Tibial artery (tissue), 4 donors: Measurements from ENCODE around the gene TAGLN2.

Experiments used
- DNase-seq, 2 donors: peaks; one replicate each; pipeline ENCODE4 v3.0.0-alpha.2; 2019
- H3K27ac ChIP-seq, 2 donors: fragments of 200-600 bp; sonication (generic) in 1 of 2; 1 replicate in 1 of 2; 2 replicates in 1 of 2; pipeline ENCODE4 v1.5.1; 2018 to 2019; ENCODE audit warnings: mild to moderate bottlenecking in 1 of 2
- H3K27me3 ChIP-seq, 2 donors: fragments of 200-600 bp; sonication (generic) in 1 of 2; one replicate each; pipeline versions ENCODE4 v1.5.1 to v1.6.0; 2016 to 2019
- H3K36me3 ChIP-seq, 3 donors: fragments of 200-600 bp; sonication (generic) in 2 of 3; one replicate each; pipeline ENCODE4 v1.5.1; 2016 to 2019; ENCODE audit warnings: mild to moderate bottlenecking in 2 of 3
- H3K4me1 ChIP-seq, 4 donors: fragments of 200-600 bp; sonication (generic) in 2 of 4; 1 replicate in 3 of 4; 2 replicates in 1 of 4; pipeline ENCODE4 v1.5.1; 2016 to 2019
- H3K4me3 ChIP-seq, 2 donors: fragments of 200-600 bp; sonication (generic) in 1 of 2; 1 replicate in 1 of 2; 2 replicates in 1 of 2; pipeline ENCODE4 v1.5.1; 2018 to 2019; ENCODE audit warnings: mild to moderate bottlenecking in 2 of 2
- H3K9me3 ChIP-seq, 3 donors: fragments of 200-600 bp; sonication (generic) in 1 of 3; one replicate each; pipeline ENCODE4 v1.5.1; 2016 to 2019
- intact Hi-C: fragments of 100-400 bp; cut with DNase I; formaldehyde crosslinking; loops from one replicate; pipeline ENCODE4 v1.15.0; 2023; ENCODE audit warnings: low total_unique reads
- TF ChIP-seq, protein P1 (sequence below), 2 experiments: fragments of 200-600 bp in 1 of 2; fragments of 450-650 bp in 1 of 2; IDR thresholded peaks; one replicate each; pipeline ENCODE4 v1.5.1; 2017 to 2019; ENCODE audit warnings: antibody characterized with exemption in 2 of 2, mild to moderate bottlenecking in 1 of 2, moderate library complexity in 1 of 2

Gene TAGLN2

DNA sequence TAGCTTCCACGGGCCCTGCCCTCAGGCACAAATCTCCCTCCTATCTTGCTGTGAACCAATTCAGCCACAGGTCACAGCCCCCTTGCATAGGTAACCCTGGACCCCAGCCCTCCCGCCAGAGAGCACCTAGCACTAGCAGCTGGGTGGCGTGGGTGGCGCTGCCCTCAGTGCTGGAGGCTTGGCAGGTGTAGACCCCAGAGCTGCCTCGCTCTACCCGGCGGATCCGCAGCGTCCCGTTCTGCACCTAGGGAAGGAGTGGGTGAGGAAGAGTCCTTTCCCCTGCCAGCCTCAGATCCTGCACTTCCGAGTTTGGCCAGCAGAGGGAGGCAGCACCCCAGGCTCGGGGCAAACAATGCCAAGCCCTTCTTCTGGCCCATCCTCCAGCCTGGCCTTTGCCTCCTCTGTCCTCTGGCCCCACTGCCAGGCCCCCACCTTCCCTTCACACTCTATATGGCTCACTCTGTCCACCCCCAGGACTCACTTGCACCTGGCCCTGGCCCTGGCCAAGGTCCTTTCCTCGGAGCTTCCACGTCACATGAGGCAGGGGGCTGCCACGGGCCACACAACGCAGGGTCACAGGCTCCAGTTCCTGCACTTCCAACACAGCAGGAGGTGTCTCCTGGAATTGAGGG lies 11.1 kb upstream of the TAGLN2 start:
- TF ChIP-seq, protein P1, sequence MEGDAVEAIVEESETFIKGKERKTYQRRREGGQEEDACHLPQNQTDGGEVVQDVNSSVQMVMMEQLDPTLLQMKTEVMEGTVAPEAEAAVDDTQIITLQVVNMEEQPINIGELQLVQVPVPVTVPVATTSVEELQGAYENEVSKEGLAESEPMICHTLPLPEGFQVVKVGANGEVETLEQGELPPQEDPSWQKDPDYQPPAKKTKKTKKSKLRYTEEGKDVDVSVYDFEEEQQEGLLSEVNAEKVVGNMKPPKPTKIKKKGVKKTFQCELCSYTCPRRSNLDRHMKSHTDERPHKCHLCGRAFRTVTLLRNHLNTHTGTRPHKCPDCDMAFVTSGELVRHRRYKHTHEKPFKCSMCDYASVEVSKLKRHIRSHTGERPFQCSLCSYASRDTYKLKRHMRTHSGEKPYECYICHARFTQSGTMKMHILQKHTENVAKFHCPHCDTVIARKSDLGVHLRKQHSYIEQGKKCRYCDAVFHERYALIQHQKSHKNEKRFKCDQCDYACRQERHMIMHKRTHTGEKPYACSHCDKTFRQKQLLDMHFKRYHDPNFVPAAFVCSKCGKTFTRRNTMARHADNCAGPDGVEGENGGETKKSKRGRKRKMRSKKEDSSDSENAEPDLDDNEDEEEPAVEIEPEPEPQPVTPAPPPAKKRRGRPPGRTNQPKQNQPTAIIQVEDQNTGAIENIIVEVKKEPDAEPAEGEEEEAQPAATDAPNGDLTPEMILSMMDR (IDR thresholded peaks at IDR 0.05): peak; percentile 95 to 99
- no peaks in the 10 kb centered on the region for H3K36me3 ChIP-seq
- DNase-seq: peak in 1 of 2 donors; percentile 51
- peaks cover 0 to 37% of the 10 kb centered on the region in 2 donors for H3K27me3 ChIP-seq
- no peak overlapping the region for H3K27ac ChIP-seq
- H3K9me3 ChIP-seq: no peaks in the 10 kb centered on the region
- no peak overlapping the region for H3K4me3 ChIP-seq
- intact Hi-C loops: loop anchor here (5.0 kb wide), 1 partner anchor 71 kb away; no protein-coding TSS in a partner anchor
- H3K4me1 ChIP-seq: peaks cover 0 to 15% (median 4%) of the 10 kb centered on the region in 4 donors

DNA sequence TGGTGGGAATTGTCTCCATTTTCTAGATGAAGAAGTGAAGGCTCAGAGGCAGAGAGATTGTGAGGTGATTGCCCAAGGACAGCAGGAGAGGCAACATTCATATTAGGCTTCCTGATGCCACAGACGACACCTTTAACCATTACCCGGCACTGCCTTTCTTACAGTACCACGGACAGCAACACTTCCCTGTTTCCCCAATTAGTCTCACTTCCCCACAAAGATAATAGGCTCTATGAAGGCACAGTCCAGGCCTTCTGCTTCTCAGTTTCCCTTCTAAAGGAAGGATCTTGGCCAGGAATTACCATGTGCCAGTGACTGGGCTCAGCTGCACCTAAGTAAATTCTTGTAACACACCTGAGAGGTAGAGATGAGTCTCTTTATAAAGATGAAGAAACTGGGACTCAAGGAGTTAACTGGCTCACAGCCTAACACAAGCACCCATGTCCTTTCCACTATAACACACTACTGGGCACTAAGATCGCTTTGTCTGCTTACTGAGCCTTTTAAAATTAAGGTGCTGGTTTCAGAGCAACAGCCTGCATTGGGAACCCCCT lies 10.5 kb upstream of the TAGLN2 start:
- Histone ChIP-seq H3K27ac (no peak overlapping the region), H3K9me3 (no peaks in the 10 kb centered on the region), H3K4me3 (no peak overlapping the region), H3K27me3 (peaks cover 0 to 32% of the 10 kb centered on the region in 2 donors), H3K4me1 (peaks cover 0 to 15% (median 4%) of the 10 kb centered on the region in 4 donors), H3K36me3 (no peaks in the 10 kb centered on the region)
- TF ChIP-seq, protein P1 (IDR thresholded peaks at IDR 0.05): no peak
- intact Hi-C loops: loop anchor here (5.0 kb wide), 1 partner anchor 72 kb away; no protein-coding TSS in a partner anchor
- DNase-seq: no peak

DNA sequence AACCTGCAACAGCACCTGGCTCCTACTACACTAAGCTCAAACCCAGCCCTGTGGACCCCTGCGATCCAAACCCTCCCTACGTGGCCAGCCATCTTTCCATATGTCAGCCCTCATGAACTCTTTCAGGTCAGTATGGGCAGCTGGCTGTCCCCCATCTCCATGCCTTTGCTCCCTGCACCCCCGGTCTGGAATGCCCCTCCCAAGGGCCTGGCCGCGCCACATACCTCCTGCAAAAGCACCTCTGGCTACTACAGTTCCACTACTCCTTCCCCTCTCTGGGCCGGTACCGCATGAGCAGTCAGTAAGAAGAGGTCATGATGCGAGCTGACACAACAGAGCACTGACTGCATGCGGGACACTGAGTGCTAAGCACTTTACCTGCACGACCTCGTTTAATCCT lies 10.0 kb upstream of the TAGLN2 start:
- intact Hi-C loops: loop anchor here (5.0 kb wide), 1 partner anchor 72 kb away; no protein-coding TSS in a partner anchor
- DNase-seq: no peak
- Histone ChIP-seq H3K4me1 (peaks cover 0 to 15% (median 4%) of the 10 kb centered on the region in 4 donors), H3K27ac (no peak overlapping the region), H3K36me3 (no peaks in the 10 kb centered on the region), H3K4me3 (no peak overlapping the region), H3K27me3 (peaks cover 0 to 27% of the 10 kb centered on the region in 2 donors), H3K9me3 (no peaks in the 10 kb centered on the region)
- TF ChIP-seq, protein P1 (IDR thresholded peaks at IDR 0.05): no peak

DNA sequence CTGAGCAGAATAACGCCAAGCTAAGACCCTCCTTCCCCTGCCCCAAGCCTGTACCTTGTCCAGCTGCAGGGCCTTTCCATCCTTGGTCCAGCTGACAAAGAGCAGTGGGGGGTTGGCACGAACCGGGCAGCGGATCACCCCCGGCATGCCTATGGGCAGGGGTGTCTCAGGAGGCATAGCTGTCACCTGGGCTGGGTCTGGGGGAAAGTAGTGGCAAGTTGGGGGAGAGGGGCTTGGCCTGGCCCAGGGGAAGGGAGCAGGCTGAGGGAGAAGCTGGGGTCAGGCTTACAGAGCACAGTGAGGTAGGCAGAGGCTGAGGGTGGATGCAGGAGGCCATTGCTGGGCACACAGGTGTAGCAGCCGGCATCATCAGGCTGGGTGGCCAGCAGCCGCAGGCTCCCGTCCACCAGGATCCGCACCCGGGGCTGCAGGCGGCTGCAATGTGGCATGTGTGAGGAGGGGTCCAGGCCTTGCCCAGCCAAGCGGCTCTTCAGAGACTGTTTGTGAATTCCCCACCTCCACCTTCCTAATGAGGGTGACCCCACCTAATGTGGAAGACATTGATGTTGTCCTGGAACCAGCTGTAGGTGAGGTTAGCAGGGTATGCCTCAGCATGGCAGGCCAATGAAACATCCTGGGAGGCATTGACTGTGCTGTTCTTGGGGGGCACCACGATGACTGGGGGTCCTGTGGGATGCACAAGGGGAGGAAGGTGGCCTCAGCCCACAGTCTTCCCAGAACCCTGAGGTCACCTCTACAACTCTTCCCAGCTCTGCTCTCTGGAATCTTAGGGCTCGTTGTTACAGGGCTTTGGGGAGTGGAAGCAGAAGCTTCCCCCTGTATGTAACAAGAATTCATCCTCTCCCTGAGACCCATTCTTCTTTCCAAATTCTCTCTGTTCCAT lies 9.1 kb upstream of the TAGLN2 start:
- peaks cover 0 to 15% (median 4%) of the 10 kb centered on the region in 4 donors for H3K4me1 ChIP-seq
- no peaks in the 10 kb centered on the region for H3K9me3 ChIP-seq
- DNase-seq: no peak
- intact Hi-C loops: loop anchor here (5.0 kb wide), 1 partner anchor 73 kb away; no protein-coding TSS in a partner anchor
- peaks cover 0 to 23% of the 10 kb centered on the region in 2 donors for H3K27me3 ChIP-seq
- no peaks in the 10 kb centered on the region for H3K36me3 ChIP-seq
- TF ChIP-seq, protein P1 (IDR thresholded peaks at IDR 0.05): no peak
- H3K27ac ChIP-seq: no peak overlapping the region
- H3K4me3 ChIP-seq: no peak overlapping the region

DNA sequence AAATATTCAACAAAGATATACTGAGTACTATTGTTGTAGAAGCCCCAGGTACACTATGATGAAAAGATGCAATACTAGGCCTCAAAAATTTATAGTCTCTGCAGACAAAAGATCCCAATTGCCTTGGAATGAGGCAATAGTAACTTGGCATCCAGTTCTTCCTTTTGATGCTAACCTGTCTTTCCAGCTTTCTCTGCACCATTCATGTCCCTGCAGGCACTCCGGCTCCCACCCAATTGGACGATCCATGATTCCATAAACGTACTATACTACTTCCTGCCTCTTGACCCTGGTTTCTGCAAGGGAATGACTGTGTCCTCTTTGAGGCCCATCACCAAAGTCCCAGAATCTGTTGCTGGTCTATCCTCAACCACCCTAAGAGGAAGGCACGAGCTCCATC lies 8.0 kb upstream of the TAGLN2 start:
- intact Hi-C loops: no loop called here
- Histone ChIP-seq H3K27ac (no peak overlapping the region), H3K4me1 (peaks cover 0 to 15% (median 4%) of the 10 kb centered on the region in 4 donors), H3K4me3 (no peak overlapping the region), H3K36me3 (no peaks in the 10 kb centered on the region), H3K9me3 (no peaks in the 10 kb centered on the region), H3K27me3 (peaks cover 0 to 21% of the 10 kb centered on the region in 2 donors)
- TF ChIP-seq, protein P1 (IDR thresholded peaks at IDR 0.05): no peak
- no peak for DNase-seq
